Liver (tissue), 3 donors: ENCODE results near the gene RWDD4.
A peak's percentile ranks its signal among the peaks of the same experiment; 100 is the strongest.

ENCODE experiments used
- EGR1 ChIP-seq, 2 donors: IDR thresholded peaks; 2 replicates each; pipeline ENCODE4 v1.6.1; 2016 to 2018; ENCODE audit warnings: antibody characterized with exemption in 2 of 2, low read depth in 2 of 2
- GABPA ChIP-seq, 2 donors: IDR thresholded peaks in 1 of 2; conservative IDR thresholded peaks in 1 of 2; 2 replicates each; pipeline ENCODE4 v1.6.1; 2016; ENCODE audit warnings: antibody characterized with exemption in 2 of 2, mild to moderate bottlenecking in 1 of 2, moderate library complexity in 1 of 2
- JUND ChIP-seq, 2 donors: IDR thresholded peaks; 2 replicates each; pipeline ENCODE4 v1.6.1; 2016; ENCODE audit warnings: antibody characterized with exemption in 2 of 2
- NR2F2 ChIP-seq: IDR thresholded peaks from 2 replicates; pipeline ENCODE4 v1.6.1; 2016; ENCODE audit warnings: antibody characterized with exemption
- RAD21 ChIP-seq, 2 donors: IDR thresholded peaks; 2 replicates each; pipeline ENCODE4 v1.6.1; 2016; ENCODE audit warnings: antibody characterized with exemption in 2 of 2, mild to moderate bottlenecking in 2 of 2
- SP1 ChIP-seq: IDR thresholded peaks from 2 replicates; pipeline ENCODE4 v1.6.1; 2018; ENCODE audit warnings: antibody characterized with exemption, mild to moderate bottlenecking
- TAF1 ChIP-seq: conservative IDR thresholded peaks from 2 replicates; pipeline ENCODE4 v1.6.1; 2016; ENCODE audit warnings: antibody characterized with exemption, mild to moderate bottlenecking
- YY1 ChIP-seq: IDR thresholded peaks from 2 replicates; pipeline ENCODE4 v1.6.1; 2016; ENCODE audit warnings: antibody characterized with exemption, mild to moderate bottlenecking
- TF ChIP-seq, protein P1 (sequence below): fragments of 150-350 bp; IDR thresholded peaks from 2 replicates; pipeline ENCODE4 v1.5.1; 2017; ENCODE audit warnings: improper control_type of control experiment, low read depth, low read length; ENCODE audit not compliant: missing input control
- TF ChIP-seq, protein P2 (sequence below): IDR thresholded peaks from 2 replicates; pipeline ENCODE4 v1.6.1; 2016; ENCODE audit warnings: antibody characterized with exemption
- TF ChIP-seq, protein P3 (sequence below): IDR thresholded peaks from 2 replicates; pipeline ENCODE4 v1.6.1; 2016; ENCODE audit warnings: antibody characterized with exemption
- TF ChIP-seq, protein P4 (sequence below): IDR thresholded peaks from 2 replicates; pipeline ENCODE4 v1.6.1; 2016; ENCODE audit warnings: antibody characterized with exemption
- donor health status: healthy.
- donor health status: healthy.

DNA sequence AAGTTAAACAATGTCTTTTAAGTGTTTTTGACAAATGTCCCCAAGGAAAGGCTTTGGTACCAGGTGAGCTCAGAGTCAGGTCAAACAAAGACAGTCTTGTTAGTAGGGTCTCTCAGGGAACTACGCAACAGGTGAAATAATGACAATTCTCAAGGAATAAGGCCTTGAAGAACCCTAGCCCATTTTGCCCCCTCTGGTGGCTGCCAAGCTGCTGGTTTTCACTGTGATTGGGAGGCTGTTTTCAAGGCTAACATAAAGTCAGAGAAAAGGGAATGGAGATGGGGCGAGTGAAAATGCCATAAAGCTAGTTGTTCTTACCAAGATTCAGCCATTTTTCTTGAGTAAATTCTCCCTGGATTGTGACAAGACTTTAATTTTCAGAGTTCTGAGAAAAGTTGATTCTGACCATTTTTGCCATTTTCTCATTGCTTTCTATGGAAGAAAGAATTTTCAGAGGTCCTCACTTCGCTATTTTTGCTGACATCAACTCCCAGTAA is 58.7 kb downstream of the RWDD4 start:
- TF ChIP-seq, protein P1, sequence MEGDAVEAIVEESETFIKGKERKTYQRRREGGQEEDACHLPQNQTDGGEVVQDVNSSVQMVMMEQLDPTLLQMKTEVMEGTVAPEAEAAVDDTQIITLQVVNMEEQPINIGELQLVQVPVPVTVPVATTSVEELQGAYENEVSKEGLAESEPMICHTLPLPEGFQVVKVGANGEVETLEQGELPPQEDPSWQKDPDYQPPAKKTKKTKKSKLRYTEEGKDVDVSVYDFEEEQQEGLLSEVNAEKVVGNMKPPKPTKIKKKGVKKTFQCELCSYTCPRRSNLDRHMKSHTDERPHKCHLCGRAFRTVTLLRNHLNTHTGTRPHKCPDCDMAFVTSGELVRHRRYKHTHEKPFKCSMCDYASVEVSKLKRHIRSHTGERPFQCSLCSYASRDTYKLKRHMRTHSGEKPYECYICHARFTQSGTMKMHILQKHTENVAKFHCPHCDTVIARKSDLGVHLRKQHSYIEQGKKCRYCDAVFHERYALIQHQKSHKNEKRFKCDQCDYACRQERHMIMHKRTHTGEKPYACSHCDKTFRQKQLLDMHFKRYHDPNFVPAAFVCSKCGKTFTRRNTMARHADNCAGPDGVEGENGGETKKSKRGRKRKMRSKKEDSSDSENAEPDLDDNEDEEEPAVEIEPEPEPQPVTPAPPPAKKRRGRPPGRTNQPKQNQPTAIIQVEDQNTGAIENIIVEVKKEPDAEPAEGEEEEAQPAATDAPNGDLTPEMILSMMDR: peak; percentile 17
- TF ChIP-seq, protein P2, sequence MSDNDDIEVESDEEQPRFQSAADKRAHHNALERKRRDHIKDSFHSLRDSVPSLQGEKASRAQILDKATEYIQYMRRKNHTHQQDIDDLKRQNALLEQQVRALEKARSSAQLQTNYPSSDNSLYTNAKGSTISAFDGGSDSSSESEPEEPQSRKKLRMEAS: no peak
- TF ChIP-seq RAD21 (IDR thresholded peaks at IDR 0.05) (no peak), GABPA (IDR thresholded peaks at IDR 0.05 in 1 of 2, conservative IDR thresholded peaks at IDR 0.05 in 1 of 2) (no peak), TAF1 (no peak), NR2F2 (no peak), JUND (IDR thresholded peaks at IDR 0.05) (no peak), YY1 (no peak), EGR1 (IDR thresholded peaks at IDR 0.05; ENCODE audit: low read depth in 2 of 2) (no peak), SP1 (no peak)
- TF ChIP-seq, protein P3, sequence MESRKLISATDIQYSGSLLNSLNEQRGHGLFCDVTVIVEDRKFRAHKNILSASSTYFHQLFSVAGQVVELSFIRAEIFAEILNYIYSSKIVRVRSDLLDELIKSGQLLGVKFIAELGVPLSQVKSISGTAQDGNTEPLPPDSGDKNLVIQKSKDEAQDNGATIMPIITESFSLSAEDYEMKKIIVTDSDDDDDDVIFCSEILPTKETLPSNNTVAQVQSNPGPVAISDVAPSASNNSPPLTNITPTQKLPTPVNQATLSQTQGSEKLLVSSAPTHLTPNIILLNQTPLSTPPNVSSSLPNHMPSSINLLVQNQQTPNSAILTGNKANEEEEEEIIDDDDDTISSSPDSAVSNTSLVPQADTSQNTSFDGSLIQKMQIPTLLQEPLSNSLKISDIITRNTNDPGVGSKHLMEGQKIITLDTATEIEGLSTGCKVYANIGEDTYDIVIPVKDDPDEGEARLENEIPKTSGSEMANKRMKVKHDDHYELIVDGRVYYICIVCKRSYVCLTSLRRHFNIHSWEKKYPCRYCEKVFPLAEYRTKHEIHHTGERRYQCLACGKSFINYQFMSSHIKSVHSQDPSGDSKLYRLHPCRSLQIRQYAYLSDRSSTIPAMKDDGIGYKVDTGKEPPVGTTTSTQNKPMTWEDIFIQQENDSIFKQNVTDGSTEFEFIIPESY: no peak
- TF ChIP-seq, protein P4, sequence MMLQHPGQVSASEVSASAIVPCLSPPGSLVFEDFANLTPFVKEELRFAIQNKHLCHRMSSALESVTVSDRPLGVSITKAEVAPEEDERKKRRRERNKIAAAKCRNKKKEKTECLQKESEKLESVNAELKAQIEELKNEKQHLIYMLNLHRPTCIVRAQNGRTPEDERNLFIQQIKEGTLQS: no peak
